Measurements from ENCODE around the gene DGAT2L6.
A peak's percentile ranks its signal among the peaks of the same experiment; 100 is the strongest.
"Not testable (repeated sequence)": the region's sequence is repeated elsewhere in the genome, so short reads cannot be mapped to it uniquely, and the experiment has no call there.

DGAT2L6 gene

DNA sequence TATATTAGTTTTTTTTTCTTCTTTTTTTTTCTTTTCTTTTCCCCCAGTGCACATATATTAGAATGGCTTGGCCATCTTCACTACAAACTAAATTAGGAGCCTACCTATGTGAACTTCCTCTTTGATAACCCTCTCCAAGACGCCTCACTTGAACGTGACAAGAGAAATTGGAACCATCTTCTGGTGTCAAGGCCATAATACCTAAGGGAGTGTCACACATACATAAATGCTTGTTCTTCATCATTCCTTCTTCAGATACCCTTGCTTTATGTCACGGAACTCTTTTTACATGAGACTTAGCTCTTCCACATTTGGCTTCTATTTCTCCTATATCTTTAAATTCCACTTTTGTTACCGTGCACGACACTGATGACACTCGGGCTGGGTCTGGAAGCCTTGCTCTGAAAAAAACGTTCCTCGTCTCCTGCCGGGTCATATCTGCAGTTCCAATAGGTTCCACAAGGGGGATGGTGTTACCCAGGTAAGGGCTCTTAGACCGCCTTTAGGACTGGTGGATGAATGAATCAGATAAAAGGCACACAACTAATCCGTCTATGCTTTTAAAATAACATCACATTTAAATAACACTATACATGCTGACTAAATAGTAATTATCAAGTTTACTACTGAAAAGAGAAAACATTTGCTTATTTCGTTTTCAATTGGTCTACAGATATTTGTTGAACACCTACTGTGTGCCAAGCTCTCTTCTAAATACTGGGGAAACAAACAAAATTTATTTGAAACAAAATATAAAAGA is 19.9 kb downstream of the DGAT2L6 start:
- DNase-seq (ENCODE audit: low spot score), result peak; percentile 32

DNA sequence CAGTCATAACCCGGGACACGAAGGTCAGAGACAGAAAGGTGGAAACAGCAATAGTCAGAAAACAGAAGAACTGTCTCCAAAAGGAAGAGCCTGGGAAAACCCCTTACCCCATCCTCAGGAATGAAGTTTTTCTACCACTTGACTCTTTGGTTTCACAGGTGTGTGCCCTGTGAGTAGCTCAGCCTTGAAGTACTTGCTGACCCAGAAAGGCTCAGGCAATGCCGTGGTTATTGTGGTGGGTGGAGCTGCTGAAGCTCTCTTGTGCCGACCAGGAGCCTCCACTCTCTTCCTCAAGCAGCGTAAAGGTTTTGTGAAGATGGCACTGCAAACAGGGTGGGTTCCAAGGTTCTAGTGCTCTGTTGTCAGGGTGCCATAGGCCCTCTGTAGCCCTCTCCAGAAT is 24.4 kb downstream of the DGAT2L6 start:
- no peak for DNase-seq (ENCODE audit: low spot score)

DNA sequence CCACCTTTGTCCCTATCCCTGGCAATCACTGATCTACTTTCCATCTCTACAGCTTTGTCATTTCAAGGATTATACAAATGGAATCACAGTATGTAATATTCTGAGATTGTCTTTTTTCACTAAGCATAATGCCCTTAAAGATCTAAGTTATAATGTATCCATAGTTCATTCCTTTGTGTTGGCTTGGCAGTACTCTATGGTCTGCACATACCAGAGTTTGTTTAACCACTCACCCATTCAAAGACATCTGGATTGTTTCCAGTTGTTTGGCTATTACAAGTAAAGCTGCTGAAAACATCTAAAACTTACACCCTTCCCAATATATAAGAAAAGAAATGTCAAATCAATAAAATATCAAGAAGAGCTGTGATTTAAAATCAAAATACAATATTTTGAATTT is 31.2 kb downstream of the DGAT2L6 start:
- DNase-seq (ENCODE audit: low spot score), result no peak

DNA sequence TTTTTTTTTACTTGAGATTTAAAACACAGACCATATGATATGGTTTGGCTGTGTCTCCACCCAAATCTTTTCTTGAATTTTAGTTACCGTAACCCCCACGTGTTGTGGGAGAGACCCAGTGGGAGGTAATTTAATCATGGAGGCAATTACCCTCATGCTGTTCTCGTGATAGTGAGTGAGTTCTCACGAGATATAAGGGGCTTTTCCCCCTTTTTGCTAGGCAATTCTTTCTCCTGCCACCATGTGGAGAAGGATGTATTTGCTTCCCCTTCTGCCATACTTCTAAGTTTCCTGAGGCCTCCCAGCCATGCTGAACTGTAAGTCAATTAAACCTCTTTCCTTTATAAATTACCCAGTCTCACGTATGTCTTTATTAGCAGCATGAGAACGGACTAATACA is 32.3 kb downstream of the DGAT2L6 start:
- not testable (repeated sequence) for DNase-seq (ENCODE audit: low spot score)

DNA sequence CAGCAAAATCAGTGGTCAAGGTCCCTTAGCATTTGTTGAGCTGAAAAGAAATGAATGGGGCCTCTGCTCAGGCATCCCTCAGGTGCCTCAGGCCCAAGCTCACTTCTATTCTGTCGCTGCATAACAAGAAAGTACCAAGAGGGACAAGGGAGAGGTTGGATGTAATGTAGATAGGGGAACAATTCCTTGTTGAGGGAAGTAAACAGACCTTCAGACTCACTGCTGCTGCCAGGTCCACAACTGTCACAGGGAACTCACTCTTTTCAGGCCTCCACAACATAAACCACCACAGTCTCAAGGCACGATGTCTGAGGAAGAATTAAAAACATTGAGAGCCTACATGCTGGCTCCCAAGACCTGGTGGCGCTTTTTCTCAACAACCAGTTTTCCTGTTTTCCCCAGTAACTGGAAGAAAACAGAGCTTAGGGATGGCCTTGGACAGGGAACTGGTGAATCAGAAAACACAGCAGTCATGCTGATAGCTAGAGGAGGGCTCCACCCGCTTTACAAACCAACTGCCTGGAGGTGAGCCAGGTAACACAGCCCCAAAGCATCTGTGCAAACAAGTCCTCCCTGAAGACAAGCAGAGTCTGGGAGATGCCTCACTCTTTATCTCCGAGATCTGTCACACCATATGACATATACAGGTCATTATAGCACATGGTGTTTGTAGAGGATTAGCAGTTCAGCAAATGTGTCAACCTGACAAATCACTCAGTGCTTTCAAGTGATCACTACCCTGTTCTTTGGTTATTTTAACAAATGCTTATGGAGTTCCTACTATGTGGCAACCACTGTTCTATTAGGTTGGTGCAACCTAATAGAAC is 42.9 kb downstream of the DGAT2L6 start:
- DNase-seq (ENCODE audit: low spot score), result no peak

DNA sequence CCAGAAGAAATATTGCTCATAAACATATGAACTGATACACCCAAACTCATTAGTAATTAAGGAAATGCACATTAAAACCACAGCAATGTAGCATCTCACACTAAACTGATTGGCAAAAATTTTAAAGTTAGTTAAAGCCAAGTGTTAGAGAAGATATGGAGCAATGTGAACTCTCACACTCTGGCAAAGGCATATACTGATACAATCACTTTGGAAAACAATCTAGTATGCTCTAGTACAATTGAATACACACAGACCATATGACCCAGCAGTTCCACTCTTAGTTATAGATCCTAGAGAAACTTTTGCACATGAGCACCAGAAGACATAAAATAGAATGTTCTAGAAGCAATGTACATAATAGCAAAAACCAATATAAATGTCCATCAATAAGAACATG is 48.8 kb downstream of the DGAT2L6 start:
- DNase-seq (ENCODE audit: low spot score), result no peak

DNA sequence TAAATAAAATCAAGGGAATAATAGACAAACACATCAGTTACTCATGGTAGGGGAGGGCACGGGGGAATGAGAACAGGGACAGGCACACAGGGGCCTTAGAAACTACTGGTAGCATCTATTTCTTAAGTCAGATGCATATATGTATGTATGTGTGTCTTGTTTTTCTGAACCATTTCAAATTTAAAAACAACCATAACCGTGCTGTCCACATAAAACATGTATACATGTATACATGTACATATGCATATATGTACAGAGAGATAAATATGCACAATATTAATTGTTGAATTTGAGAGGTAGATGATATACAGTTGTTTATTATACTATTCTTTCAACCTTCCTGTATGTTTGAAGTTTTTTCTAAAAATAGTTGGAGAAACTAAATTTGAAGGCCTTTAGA is 49.4 kb downstream of the DGAT2L6 start:
- no peak for DNase-seq (ENCODE audit: low spot score)

DNA sequence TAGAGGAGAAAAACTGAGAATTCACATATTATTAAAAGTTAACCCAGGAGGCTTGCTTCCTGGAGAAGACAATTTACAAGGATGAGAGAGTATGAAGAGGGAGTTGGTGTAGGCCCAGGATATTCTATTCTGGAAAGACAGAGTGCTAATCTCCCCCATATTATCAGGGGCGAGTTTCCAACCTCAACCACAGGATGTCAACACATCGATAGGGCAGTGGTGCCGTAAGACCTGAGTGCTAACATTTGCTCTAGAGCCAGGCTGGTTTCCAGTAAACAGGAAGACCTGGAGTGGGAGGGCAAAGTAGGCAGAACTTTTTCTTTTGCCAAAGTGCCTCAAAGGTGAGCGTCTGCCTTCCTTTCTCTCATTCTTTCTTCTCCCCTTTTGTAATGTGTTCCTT is 54.4 kb downstream of the DGAT2L6 start:
- no peak for DNase-seq (ENCODE audit: low spot score)

DNA sequence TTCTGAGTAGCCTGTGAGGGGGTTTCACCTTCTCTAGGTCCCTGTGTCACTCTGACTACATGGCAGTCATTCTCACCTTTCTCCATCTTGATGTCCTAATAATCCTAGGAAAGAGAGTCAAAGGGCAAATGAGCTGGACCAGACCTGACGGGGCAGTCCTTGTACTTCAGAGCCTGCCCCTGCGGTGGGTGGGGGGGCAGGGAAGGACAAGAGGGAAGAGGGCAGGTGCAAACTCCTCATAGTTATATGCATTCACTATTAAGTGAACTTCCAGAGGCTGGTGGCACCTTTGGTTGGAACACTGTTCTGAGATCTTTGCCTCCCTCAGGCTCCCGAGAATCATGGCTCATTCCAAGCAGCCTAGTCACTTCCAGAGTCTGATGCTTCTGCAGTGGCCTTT is 57.1 kb downstream of the DGAT2L6 start, which contains the start of gene AWAT1:
Gene AWAT1 (plus strand): TSS at position 301 of the 400 bp plus-strand sequence. CDS start 41 bp downstream, at position 342.
- DNase-seq (ENCODE audit: low spot score), result no peak

DNA sequence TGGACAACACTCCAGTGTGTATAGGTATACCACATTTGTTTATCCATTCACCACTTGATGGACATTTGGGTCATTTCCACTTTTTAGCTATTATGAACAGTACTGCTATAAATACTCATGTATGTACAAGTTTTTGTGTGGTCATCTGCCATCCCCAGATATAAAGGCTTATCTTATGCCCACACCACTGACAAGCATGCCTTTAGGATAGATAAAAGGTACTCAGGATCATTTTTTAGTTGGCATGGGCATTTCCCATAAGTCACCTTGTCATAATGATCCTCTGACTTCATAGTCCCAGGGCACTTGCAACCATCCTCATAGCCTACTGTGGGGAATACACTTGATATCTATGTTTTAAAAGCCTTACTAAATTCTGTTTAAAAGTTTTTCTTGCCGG is 63.5 kb downstream of the DGAT2L6 start:
- DNase-seq (ENCODE audit: low spot score), result no peak

DNA sequence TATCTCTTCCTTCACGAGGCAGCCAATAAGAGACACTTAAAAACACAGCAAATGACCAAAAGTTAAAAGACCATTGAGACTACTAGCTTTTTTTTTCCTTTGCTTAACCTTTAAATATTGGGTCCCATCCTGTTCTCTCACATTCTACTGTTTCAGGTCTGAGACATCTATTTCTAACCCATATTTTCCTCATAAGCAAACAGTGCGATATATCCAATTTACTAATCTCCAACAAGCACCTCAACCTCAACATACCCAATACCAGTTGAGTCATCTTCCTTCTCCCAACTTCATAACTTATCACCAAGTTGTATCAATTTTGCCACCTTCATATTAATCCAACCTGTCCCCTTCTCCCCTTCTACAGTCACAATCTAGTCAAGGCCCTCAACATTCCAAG is 64.2 kb downstream of the DGAT2L6 start:
- DNase-seq (ENCODE audit: low spot score), result no peak

DNA sequence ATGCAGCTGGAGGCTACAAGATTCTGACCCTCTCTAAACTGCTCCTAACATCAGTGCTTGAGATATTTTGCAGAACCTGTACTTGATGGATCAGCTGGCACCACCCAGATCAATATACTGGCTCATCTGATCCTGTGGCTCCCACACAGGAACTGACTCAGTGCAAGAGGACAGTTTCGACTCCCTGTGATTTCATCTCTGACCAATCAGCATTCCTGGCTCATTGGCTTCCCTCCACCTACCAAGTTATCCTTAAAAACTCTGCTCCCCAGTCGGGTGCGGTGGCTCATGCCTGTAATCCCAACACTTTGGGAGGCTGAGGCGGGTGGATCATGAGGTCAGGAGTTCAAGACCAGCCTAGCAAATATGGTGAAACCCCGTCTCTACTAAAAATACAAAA is 66.3 kb downstream of the DGAT2L6 start:
- not testable (repeated sequence) for DNase-seq (ENCODE audit: low spot score)

DNA sequence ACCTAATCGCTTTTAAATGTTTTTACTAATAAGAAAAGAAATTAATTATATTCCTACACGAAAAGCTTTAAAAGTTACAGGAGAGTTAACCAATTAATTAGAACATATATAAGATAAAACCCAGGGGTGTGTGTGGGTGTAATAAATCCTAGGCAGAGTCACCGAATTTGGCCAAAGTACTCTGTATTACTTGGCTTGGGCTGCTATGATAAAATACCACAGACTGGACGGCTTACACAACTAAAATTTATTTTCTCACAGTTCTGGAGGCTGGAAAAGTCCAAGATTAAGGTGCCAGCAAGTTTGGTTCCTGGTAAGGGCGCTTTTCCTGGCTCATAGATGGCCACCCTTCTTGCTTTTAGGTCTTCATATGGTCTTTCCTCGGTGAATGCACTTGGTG is 67.6 kb downstream of the DGAT2L6 start:
- no peak for DNase-seq (ENCODE audit: low spot score)

DNA sequence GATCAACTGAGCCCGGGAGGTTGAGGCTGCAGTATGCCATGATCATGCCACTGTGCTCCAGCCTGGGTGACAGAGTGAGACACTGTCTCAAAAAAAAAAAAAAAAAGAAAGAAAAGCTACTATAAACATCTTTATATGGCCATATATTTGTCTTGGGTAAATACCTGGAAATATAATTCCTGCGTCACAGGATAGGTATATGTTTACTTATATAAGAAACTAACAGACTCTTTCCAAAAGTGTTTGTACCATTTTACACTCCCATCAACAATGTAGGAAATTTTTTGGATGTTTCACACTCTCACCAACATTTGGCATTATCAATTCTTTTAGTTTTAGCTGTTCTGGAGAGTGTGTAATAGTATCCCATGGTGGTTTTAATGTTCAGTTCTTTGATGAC is 70.0 kb downstream of the DGAT2L6 start:
- no peak for DNase-seq (ENCODE audit: low spot score)

DNA sequence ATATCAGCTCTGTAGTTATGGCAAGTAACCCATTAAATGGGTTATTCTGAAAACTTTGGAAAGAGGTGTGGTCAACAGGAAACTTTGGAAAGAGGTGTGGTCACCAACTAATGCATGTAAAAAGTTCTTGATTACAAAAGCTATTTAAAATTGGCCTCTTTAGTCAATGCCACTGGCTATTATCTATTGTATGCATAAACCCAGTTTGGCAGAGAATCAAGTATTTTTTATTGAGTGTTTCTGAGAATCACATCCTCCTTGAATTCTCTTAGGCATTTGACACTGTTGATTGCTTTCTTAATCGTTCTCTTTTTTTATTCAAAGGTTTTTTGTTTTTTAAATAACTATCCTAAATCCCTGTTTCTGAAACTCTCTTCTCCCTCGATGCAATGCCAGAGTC is 75.2 kb downstream of the DGAT2L6 start:
- no peak for DNase-seq (ENCODE audit: low spot score)

DNA sequence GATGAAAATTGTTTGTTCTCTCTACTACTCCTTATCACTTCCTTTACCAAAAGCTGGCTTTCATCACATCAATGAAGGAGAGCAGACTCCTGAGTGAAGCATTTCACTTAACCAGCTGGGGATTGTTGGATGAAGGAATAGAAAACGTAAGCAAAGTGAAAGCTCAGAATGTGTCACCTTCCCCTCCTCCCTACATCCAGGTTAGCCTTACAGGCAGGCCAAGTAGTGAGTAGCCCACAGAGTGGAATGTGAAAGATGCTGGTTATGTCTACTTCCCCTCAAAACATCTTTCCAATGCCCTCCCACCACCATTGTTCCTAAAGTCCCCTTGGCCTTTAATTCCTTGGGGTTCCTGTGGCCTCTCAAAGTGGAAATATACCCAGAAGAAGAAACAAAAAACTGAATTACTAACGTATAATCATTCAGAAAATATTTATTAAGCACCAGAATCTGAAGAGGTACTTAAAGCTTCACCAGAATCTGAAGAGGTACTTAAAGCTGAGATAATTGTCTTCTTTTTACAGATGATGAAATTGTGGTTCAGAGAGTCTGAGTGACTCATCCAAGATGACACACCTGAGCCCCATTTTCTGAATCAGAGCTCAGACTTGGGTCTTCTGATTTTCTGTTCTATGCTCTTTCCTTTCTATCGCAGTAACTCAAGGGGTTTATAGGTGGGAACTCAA is 76.2 kb downstream of the DGAT2L6 start:
- no peak for DNase-seq (ENCODE audit: low spot score)

DNA sequence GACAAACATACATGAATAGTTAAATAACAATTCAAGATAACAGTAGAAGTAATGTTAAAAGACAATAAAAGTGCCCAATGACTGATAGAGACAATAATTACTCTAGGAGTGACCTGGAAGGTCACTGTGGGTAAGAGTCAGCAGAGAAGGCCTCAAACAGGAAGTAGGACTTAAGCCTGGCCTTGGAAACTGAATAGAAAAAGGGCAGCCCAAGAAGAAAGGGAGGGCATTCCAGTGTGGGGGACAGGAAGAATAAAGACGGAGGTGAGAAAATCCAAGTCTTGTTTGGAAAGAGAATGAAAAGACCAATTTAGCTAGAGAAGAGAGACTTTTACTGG is 76.7 kb downstream of the DGAT2L6 start:
- DNase-seq (ENCODE audit: low spot score), result no peak

DNA sequence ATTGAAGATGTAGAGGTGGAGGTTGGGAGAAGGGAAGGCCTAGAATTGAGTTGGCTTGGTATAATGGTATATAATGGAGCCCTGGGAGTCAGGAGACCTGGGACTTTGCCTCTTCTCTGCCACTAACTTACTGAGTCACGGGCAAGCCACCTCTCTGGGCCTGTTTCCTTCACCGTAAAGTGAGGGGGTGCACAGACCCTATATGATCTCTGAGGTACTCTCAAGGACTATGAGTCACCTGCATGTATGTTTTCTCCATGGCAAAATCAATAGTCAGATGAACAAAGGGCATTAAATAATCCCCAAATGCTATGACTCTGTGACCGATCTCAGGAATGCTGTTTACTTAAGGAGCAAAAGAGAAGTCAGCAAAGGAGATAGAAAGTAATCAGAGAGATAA is 77.6 kb downstream of the DGAT2L6 start:
- no peak for DNase-seq (ENCODE audit: low spot score)
